ENCODE results near the gene RBM38.

Gene RBM38

DNA sequence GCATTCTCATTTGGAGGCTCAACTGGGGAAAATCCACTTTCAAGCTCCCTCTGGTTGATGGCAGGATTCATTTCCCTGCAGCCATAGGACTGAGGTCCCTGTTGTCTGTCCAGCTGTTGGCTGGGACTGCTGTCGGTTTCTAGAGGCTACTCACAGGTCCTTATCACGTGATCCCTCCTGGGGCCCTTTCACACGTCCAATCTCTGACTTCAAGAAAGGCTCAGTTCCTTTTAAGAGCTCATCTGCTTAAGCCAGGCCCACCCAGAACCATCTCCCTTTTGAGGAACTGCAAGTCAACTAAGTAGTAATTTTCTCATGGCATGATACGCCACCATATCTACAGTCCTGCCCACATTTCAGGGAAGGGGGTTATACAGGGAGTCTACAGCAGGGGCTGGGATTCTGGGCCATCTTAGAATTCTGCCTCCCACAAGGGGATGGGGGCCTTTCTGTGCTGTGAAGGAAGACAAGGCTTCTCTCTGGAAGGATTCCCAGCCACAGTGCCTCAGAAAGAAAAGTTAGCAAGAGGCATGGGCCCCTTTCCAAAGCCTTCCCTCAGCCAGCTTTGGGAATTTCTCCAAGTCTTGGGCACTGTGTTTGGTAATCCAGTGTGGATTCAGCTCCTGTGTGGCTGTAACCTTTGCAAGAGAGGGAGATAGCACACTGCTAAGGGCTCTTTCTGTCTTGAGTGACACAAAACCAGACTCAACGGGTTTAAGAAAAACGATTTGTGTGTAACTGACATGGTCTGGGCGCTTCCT is 67.4 kb downstream of the RBM38 start:
- peak in 1 of 2 donors; percentile 27 for DNase-seq
